Subcutaneous adipose tissue (tissue), 4 donors: ENCODE measurements around the gene FHAD1. TPM values are rescaled to one million over a fixed set of nuclear protein-coding genes. Genes with fewer than 3 reads are reported as not detected.

Source experiments
- total RNA-seq, 4 donors: library from RNA; depleted of rRNA; stranded (reverse); fragments of >200 nt; gene quantifications; one replicate each; pipeline ENCODE4 v1.1.0, GENCODE V29; 2016
- TF ChIP-seq, protein P1 (sequence below): fragments of 450-650 bp; IDR thresholded peaks from one replicate; pipeline ENCODE4 v1.5.1; 2016; ENCODE audit warnings: low read depth, mild to moderate bottlenecking, control low read depth, antibody characterized with exemption, moderate library complexity

FHAD1 gene
- total RNA-seq, 4 donors from 2014 or later = 1.1 to 1.7 TPM; not detected in 2

DNA sequence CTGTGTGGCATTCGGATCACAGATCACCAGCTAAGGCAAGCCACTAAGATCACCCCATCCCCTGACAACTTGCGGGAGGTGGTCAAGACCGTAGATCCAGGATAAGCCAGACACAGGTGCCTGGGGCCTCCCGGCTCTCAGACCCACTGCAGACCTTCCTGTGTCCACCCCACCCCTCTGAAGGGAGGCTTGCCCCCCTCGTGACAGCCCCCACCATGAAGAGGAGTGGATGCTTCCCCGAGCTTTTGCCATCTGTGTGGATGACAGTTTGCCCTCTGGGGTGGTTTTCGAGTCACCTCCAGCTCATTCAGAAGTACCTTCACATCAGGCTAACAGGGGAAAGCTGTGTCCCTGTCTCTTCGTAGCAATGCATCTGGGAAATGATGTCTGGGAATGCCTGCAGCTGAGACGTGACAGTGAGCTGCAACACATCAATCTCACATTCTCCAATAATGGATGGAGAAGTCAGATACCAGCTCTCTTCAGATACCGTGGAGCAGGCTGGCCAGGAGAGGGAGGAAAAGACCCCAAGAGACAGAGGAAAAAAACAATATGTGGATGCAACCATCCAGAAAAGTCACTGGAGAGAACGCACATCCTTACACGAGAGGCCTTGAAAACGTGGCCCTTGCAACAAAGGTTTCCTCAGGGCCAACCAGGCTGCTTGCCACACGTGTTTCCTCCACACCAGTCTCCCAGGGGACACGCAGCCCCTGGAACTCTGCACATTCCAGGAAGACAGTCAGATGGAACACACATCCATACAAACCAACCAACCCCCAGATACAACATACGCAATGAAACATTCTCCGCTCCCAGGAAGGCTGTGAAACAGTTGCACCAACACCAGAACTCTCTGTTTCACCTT lies 20.4 kb upstream of the FHAD1 start:
- TF ChIP-seq, protein P1, sequence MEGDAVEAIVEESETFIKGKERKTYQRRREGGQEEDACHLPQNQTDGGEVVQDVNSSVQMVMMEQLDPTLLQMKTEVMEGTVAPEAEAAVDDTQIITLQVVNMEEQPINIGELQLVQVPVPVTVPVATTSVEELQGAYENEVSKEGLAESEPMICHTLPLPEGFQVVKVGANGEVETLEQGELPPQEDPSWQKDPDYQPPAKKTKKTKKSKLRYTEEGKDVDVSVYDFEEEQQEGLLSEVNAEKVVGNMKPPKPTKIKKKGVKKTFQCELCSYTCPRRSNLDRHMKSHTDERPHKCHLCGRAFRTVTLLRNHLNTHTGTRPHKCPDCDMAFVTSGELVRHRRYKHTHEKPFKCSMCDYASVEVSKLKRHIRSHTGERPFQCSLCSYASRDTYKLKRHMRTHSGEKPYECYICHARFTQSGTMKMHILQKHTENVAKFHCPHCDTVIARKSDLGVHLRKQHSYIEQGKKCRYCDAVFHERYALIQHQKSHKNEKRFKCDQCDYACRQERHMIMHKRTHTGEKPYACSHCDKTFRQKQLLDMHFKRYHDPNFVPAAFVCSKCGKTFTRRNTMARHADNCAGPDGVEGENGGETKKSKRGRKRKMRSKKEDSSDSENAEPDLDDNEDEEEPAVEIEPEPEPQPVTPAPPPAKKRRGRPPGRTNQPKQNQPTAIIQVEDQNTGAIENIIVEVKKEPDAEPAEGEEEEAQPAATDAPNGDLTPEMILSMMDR = no peak

DNA sequence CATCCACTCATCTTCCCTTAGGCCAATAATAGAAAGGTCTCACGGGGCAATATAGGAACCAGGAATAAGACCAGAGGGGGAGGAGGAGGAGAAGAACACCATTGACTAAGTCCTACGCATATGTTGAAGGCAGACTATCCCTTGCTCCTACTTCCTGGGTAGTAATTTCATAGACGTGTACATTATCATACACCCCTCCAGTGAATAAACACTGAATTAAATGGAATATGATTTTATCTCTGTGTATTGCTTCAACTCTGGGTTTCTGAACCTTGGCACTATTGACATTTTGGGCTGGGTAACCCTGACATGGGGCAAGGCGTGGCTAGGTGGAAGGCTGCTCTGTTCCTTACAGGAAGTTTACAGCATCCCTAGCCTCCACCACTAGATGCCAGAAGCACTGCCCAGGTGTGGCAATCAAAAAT lies 17.3 kb upstream of the FHAD1 start:
- TF ChIP-seq, protein P1 = no peak

DNA sequence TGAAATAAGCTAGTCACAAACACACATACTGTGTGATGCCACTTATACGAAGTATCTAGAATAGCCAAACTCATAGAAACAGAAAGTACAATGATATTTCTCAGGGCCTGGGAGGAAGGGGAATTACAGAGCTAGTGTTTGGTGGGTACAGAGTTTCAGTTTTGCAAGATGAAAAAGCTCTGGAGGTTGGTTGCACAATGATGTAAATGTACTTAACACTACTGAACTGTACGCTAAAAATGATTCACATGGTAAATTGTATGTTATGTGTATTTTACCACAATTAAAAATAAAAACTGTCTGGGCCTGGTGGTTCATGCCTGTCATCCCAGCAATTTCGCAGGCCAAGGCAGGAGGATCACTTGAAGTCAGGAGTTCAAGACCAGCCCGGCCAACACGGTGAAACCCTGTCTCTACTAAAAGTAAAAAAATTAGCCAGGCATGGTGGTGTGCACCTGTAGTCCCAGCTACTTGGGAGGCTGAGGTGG lies 15.3 kb upstream of the FHAD1 start:
- TF ChIP-seq, protein P1 = no peak

DNA sequence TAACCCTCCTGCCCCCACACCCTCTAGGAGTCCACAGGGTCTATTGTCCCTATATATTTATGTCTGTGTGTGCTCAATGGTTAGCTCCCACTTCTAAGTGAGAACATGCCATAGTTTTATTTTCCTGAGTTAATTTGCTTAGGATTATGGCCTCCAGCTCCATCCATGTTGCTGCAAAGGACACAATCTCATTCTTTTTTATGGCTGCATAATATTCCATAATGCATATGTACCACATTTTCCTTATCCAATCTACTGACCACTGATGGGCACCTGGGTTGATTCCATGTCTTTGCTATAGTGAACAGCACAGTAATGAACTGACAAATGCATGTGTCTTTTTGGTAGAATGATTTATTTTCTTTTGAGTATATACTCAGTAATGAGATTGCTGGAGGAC lies 13.3 kb upstream of the FHAD1 start:
- TF ChIP-seq, protein P1 = no peak

DNA sequence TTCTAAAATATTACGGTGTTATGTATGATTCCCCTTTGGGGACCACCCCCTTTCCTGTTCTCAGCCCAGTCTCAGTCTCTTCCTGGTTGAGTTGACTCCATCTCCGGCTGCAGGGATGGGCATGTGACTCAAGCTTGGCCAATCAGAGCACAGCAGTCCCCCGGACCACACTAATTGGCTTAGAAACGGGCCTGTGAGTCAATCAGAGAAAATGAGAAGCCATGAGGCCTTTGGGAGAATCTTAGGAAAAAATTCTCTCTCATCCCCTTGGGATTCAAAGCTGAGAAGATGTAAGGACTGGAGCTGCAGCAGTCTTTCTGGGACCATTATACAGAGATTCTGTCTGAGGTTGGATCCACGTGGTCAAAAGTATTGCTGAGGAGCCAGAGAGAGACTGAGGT lies 10.7 kb upstream of the FHAD1 start:
- TF ChIP-seq, protein P1 = no peak

DNA sequence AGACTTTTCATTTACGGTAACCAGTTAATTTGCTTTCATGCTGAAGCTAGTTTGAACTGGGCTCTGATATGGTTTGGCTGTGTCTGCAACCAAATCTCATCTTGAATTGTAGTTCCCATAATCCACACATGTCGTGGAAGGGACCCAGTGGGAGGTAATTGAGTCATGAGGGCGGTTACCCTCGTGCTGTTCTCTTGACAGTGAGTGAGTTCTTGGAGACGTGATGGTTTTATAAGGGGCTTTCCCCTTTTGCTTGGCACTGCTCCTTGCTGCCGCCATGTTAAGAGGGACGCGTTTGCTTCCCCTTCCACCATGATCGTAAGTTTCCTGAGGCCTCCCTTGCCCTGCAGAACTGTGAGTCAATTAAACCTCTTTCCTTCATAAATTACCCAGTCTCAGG lies 10.3 kb upstream of the FHAD1 start:
- TF ChIP-seq, protein P1 = no peak

DNA sequence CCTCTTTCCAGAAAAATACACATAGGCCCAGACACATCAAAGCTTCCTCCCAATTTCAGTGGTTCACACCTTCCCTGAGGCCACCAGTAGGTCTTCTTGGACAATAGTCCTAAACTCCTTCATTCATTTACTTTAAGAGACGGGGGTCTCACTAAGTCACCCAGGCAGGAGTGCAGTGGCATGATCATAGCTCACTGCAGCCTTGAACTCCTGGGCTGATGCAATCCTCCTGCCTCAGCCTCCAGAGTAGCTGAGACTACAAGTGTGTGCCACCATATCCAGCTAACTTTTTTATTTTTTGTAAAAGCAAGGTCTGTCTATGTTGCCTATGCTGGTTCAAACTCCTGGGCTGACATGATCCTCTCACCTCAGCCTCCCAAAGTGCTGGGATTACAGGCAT lies 8.2 kb upstream of the FHAD1 start:
- TF ChIP-seq, protein P1 = no peak
